HUES48 (cell line): ENCODE measurements around the gene FAM229A.

Experiments used
- H3K27ac ChIP-seq: one replicate; pipeline ENCODE4 v1.7.0; 2013; ENCODE audit warnings: low read depth, low read length, inconsistent platforms
- H3K27me3 ChIP-seq: 2 replicates; pipeline ENCODE4 v1.6.1; 2013; ENCODE audit warnings: mild to moderate bottlenecking, low read length; ENCODE audit not compliant: control insufficient read depth, insufficient read depth
- H3K36me3 ChIP-seq: 2 replicates; pipeline ENCODE4 v1.6.1; 2013; ENCODE audit warnings: low read length; ENCODE audit not compliant: control insufficient read depth, insufficient read depth
- H3K4me1 ChIP-seq: 2 replicates; pipeline ENCODE4 v1.6.1; 2013; ENCODE audit warnings: mild to moderate bottlenecking, low read length; ENCODE audit not compliant: control insufficient read depth, insufficient read depth
- H3K4me3 ChIP-seq: 2 replicates; pipeline ENCODE4 v1.5.1; 2013; ENCODE audit warnings: mild to moderate bottlenecking, low read depth, low read length
- H3K9ac ChIP-seq: 2 replicates; pipeline ENCODE4 v1.6.1; 2013; ENCODE audit warnings: mild to moderate bottlenecking, low read depth, low read length, moderate library complexity
- H3K9me3 ChIP-seq: 2 replicates; pipeline ENCODE4 v1.6.1; 2013; ENCODE audit warnings: low read length; ENCODE audit not compliant: control insufficient read depth, insufficient read depth

FAM229A gene

DNA sequence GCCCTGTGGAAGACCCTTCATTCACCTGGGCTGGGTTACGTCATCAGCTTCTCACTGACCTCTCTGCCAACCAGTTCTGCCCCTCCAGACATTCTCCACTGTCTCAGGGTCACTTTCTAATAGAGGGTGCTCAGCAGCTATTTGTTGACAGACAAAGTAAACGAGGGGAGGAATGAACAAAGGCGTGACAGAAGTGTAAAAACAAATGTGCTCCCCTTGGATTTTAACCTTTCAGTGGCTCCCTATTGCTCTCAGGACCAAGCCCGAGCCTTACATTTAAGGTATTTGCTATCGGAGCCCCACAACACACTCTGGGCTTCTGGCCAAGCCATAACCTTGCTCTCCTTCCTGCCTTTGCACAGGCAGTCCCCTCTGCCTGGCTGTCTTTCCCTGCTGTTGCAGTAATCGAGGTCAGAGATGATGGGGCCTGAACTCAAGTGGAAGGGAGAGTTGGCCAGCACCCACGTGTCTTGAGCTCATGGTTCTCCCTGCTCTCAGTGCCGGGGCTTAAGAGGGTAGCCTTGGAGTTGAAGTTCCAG lies 16.9 kb downstream of the FAM229A start:
- H3K9ac ChIP-seq, result no peak overlapping the region

DNA sequence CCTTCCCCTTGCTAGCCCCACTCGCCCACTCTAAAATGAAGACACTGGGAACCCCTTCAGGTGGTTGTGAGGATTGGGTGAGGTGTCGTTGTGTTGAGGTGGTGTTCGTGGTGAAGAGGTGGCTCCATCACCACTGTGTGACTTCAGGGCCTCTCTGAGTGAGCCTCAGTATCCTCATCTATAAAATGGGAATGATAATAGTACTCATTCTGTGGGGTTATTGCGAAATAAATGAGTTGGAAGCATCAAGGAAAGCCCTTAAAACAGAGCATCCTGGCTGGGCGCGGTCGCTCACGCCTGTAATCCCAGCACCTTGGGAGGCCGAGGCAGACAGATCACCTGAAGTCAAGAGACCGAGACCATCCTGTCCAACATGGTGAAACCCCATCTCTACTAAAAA lies 19.6 kb downstream of the FAM229A start:
- Histone ChIP-seq H3K9me3 (no peaks in the 10 kb centered on the region), H3K4me1 (peaks cover 1% of the 10 kb centered on the region; the same call in 1 of the 2 replicates), H3K27ac (no peak overlapping the region), H3K4me3 (no peak overlapping the region), H3K9ac (no peak overlapping the region), H3K27me3 (no peaks in the 10 kb centered on the region), H3K36me3 (no peaks in the 10 kb centered on the region)

More for the DNA sequence above, 16.9 kb downstream of the FAM229A start:
- no peak overlapping the region for H3K4me3 ChIP-seq
- H3K9me3 ChIP-seq, result peaks cover under 1% of the 10 kb centered on the region; the same call in 1 of the 2 replicates
- H3K27me3 ChIP-seq, result peaks cover 6% of the 10 kb centered on the region
- no peaks in the 10 kb centered on the region for H3K36me3 ChIP-seq
- H3K4me1 ChIP-seq, result no peaks in the 10 kb centered on the region
- H3K27ac ChIP-seq, result no peak overlapping the region

DNA sequence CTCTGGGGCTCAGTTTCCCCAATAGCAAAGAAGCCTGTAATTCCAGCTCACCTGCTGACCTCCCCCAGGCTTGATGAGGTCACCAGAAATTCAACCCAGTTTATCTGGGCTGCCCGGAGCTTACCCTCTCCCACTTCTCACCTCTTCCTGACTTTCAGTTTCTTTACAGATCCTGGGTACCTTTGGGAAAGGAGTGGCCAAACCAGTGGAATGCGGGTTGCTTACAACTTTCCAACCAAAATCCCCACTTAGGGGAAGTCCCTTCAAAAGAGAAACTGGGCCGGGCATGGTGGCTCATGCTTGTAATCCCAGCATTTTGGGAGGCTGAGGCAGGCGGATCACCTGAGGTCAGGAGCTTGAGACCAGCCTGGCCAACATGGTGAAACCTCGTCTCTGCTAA lies 20.3 kb downstream of the FAM229A start:
- Histone ChIP-seq H3K27me3 (0 out of 2 replicates have a peak, but pooled peaks cover under 1% of the 10 kb centered on the region), H3K9ac (no peak overlapping the region), H3K4me1 (peaks cover 8% of the 10 kb centered on the region), H3K36me3 (no peaks in the 10 kb centered on the region), H3K27ac (no peak overlapping the region), H3K4me3 (no peak overlapping the region), H3K9me3 (no peaks in the 10 kb centered on the region)

DNA sequence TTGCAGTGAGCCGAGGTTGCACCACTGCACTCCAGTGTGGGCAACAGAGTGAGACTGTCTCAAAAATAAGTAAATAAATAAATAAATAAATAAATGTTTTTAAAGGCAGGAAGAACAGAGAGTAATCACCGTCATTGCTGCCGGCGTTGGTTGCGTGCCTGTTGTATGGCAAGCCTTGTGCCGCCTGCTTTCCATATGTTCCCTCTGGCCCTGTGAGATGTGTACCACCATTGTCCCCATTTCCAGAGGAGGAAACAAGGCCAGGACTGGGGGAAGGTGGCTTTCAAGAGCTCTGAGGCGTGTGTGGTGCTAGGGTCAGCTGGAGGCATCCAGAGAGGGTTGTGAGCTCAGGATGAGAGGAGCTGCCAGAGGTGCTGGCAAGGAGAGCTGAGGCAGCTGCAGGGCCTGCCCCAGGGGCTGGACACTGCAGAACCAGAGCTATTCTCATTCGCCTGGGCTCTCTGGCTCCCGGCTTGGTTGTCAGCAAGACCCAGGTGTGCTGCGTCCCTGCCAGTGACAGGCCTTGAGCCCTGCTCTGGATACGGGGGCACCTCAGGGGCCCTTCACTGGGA lies 21.0 kb downstream of the FAM229A start:
- H3K36me3 ChIP-seq, result no peaks in the 10 kb centered on the region
- H3K4me3 ChIP-seq, result no peak overlapping the region
- H3K9me3 ChIP-seq, result no peaks in the 10 kb centered on the region
- H3K27me3 ChIP-seq, result 0 out of 2 replicates have a peak, but pooled peaks cover 4% of the 10 kb centered on the region
- H3K27ac ChIP-seq, result no peak overlapping the region
- no peak overlapping the region for H3K9ac ChIP-seq
- peaks cover 13% of the 10 kb centered on the region for H3K4me1 ChIP-seq

DNA sequence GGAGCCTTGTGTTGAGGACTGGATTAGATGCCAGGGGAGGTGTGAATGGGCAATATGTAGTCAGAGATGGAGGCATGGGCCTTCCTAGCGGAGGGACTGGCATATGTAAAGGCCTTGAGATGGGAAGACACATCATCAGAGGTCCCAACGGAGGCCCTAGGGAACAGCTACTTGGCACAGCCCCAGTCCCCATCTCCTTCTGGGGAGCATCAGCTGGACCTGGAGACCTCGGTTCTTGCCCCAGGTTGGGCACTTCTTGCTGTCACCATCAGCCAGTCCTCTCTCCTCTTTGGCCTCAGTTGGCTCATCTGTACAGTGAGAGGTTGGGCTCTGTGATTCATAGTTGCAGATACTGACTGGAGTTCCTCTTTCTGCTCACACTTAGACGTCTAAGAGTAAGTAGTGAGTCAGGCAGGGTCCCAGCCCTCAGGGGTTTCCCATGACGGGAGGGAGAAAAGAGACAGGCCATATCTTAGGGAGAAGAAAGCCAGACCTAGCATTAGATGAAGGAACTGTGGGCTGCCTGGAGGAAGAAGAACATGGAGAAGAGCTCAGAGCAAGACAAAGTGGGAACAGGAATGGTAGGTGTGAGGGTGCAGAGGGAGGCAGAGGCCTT lies 22.8 kb downstream of the FAM229A start:
- Histone ChIP-seq H3K4me1 (peaks cover 16% of the 10 kb centered on the region), H3K9ac (no peak overlapping the region), H3K27ac (no peak overlapping the region), H3K36me3 (peaks cover 4% of the 10 kb centered on the region), H3K4me3 (no peak overlapping the region), H3K27me3 (0 out of 2 replicates have a peak, but pooled peaks cover 4% of the 10 kb centered on the region), H3K9me3 (no peaks in the 10 kb centered on the region)

DNA sequence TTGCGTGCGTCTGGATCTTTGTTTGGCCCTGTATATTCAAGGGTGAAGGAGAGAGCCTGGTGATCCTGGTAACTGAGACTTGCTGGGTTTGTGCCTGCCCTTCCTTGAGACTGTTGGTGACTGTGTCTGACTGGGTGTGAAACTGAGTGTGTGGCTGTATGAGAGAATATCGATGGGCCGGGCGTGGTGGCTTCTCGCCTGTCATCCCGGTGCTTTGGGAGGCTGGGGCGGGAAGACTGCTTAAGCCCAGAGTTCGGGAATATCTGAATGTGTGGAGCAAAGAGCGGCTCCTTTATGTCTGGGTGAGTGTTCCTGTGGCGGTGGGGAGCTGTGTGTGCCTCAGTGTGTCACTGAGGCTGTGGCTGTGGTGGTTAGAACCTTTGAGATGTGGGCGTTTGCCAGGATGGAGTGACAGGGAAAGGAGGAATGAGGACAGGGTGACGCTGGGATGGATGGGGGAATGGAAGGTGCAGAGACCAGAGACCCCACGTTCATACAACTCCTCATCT lies 23.6 kb downstream of the FAM229A start:
- Histone ChIP-seq H3K4me3 (no peak overlapping the region), H3K4me1 (peaks cover 23% of the 10 kb centered on the region), H3K27me3 (0 out of 2 replicates have a peak, but pooled peaks cover 4% of the 10 kb centered on the region), H3K36me3 (peaks cover 12% of the 10 kb centered on the region), H3K9me3 (no peaks in the 10 kb centered on the region), H3K9ac (no peak overlapping the region), H3K27ac (no peak overlapping the region)

DNA sequence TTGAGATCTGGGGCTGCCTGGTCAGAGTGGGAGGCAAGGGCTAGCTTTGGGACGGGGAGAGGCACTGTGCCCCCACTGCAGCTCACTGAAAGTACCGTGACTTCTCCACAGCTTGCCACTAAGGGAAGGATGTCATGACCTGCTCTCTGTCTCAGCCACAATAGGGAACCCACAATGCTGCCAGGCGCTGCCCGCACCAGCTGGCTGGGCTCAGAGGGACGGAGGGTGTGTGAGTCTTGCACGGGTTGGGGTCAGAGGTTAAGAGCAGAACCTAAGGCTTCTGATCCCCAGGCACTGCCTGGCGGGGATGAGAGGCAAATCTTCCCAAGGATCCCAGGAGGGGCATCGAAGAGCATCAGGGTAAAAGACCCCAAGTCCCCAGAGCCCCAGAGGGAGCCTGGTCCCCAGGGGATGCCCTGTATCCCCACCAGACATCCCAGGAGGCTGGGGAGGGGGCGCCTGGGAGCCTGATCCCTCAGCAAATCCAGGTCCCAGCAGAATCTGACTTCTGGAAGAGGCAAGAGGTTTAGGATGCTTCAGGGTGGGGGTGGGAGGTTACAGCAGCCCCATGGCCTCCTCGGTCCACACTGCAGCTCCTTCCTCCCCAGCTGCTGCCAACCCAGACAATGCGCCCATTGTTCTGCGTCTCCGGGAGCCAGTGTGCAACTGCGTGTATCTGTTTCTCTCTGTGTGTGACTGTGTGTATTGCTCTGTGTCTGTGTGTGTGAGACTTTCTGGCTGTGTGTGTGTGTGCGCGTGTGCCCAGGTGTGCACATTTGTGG lies 24.2 kb downstream of the FAM229A start:
- H3K27ac ChIP-seq, result no peak overlapping the region
- H3K27me3 ChIP-seq, result 0 out of 2 replicates have a peak, but pooled peaks cover 4% of the 10 kb centered on the region
- no peaks in the 10 kb centered on the region for H3K9me3 ChIP-seq
- no peak overlapping the region for H3K9ac ChIP-seq
- peaks cover 18% of the 10 kb centered on the region for H3K36me3 ChIP-seq
- H3K4me3 ChIP-seq, result no peak overlapping the region
- peaks cover 29% of the 10 kb centered on the region for H3K4me1 ChIP-seq

DNA sequence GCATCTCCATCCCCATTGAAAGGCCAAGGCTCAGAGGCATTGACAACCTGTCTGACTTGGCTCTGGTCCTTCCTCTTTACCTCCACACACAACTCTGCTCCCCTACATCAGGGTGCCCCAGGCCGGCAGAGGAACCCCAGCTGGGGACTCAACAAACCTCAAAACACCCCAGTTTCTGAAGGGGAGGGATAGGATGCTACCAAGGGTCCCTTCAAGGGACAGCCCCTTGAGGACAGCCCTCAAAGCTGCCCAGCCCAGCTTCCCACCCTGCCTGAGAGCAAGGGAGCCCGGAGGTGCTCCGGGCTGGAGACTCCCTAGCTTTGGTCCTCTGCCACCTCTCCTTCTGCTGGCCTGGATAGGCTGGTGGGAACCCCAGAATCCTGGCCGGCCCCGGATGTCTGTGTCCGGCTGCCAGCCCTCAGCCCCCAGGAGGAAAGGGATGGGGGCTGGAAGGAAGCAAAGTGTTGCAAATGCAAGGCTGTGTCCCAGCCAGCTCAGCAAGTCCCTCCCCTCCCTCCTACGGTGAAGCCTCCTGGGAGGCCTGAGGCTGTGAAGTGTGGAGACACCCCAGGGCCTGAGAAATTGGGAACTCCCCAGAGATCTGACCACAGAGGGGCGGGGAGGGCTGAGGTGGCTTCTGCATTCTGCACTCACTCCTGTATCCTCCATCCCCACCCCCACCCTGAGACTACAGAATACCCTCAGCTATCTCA lies 25.2 kb downstream of the FAM229A start:
- H3K27me3 ChIP-seq, result 0 out of 2 replicates have a peak, but pooled peaks cover 4% of the 10 kb centered on the region
- no peak overlapping the region for H3K27ac ChIP-seq
- H3K4me3 ChIP-seq, result no peak overlapping the region; the same call in 1 of the 2 replicates
- no peaks in the 10 kb centered on the region for H3K9me3 ChIP-seq
- peaks cover 26% of the 10 kb centered on the region for H3K36me3 ChIP-seq
- no peak overlapping the region for H3K9ac ChIP-seq
- peaks cover 36% of the 10 kb centered on the region for H3K4me1 ChIP-seq

DNA sequence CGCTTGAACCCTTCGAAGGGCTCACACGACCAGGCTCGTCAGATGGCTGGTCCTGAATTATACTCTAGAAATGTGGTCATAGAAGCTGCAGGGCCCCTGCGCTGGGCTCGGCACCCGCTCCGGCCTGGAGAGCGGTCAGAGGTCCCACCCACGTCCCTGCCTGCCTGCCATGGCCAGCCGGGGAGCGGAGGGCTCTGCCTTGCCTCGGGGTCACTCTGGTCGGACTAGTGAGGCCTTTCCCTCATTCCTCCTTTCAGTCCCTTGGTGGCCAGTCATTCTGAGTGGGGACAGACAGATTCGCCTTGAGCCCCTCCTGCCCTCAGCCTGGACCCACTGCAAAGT lies 25.7 kb downstream of the FAM229A start:
- H3K9me3 ChIP-seq, result no peaks in the 10 kb centered on the region
- H3K27me3 ChIP-seq, result 0 out of 2 replicates have a peak, but pooled peaks cover 4% of the 10 kb centered on the region
- H3K4me3 ChIP-seq, result peak overlapping the region; percentile 68
- H3K36me3 ChIP-seq, result peaks cover 32% of the 10 kb centered on the region
- no peak overlapping the region for H3K27ac ChIP-seq
- no peak overlapping the region for H3K9ac ChIP-seq
- peaks cover 37% of the 10 kb centered on the region for H3K4me1 ChIP-seq

DNA sequence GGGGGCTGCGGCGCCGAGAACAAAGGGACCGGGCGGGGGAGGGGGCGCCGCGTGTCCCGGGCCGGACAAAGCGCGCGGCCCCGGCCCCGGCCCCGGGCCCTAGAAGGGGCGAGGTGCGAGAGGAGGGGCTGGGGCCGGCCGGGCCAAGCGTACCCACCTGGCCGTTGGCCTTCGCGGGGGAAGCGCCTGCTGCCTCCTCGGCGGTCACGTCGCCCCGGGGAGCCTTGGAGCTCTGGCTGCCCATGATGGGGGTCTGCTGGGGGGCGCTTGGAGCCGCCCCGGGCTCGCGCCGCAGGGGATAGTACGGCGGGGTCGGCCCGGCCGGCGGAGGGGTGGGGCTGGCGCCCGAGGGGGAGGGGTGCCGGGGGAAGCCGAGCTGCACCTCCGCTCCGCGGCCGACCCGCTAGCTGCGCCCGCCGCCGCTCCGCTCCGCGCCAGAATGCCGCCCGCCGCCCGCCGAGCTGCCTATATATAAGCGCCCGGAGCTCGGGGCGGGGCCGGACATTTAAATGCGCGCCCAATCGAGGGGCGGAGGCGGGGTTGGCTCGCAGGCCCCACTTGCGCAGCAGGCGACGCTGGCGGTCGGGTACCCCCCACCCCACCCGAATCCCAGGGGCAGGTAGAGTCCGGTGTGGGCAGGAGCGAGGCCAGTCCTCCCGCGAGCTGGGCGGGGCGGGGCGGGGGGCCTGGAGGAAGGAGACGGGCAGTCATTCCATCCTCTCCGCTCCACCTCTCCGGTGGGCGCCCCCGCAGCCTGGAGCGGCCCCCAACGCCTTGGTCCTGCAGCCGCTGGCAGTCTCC lies 26.3 kb downstream of the FAM229A start, which contains the start of gene MARCKSL1:
Gene MARCKSL1, minus strand, starts transcription at position 444 of the 801 bp plus-strand sequence. Its CDS starts 200 bp downstream, at position 244.
- Histone ChIP-seq H3K9ac (peak within 1 kb of the TSS; percentile 78), H3K27me3 (0 out of 2 replicates have a peak, but pooled peaks cover 4% of the 10 kb centered on the region), H3K4me3 (peak within 1 kb of the TSS; percentile 68), H3K27ac (peak within 1 kb of the TSS; percentile 87), H3K9me3 (no peaks in the 10 kb centered on the region), H3K36me3 (peaks cover 38% of the 10 kb centered on the region), H3K4me1 (peaks cover 37% of the 10 kb centered on the region)
